CD4-positive, alpha-beta T cell treated with Interleukin-4 for 1 hour (primary cell): Measurements from ENCODE around the gene KMT5C.

Experiments used
- DNase-seq, 2 donors: peaks; one replicate each; pipeline ENCODE4 v3.0.0-alpha.2; 2020 to 2022

Gene KMT5C

GRCh38 chr19:55389386-55390317 lies 50.0 kb downstream of the KMT5C start:
- no peak for DNase-seq

GRCh38 chr19:55390461-55390880 lies 50.8 kb downstream of the KMT5C start:
- no peak for DNase-seq

GRCh38 chr19:55391191-55391670 lies 51.6 kb downstream of the KMT5C start:
- no peak for DNase-seq

GRCh38 chr19:55391702-55392615 lies 52.3 kb downstream of the KMT5C start:
- no peak for DNase-seq

- no peak for DNase-seq
These were observed 53.4 kb downstream of the KMT5C start for GRCh38 chr19:55392820-55393761.
